ENCODE data around the gene TRAF2. TPM values are rescaled to one million over a fixed set of nuclear protein-coding genes. Genes with fewer than 3 reads are reported as not detected.

Gene TRAF2
- total RNA-seq, 4 donors from 2014 or later, result 9.7 to 18.3 (median 15.4) TPM

DNA sequence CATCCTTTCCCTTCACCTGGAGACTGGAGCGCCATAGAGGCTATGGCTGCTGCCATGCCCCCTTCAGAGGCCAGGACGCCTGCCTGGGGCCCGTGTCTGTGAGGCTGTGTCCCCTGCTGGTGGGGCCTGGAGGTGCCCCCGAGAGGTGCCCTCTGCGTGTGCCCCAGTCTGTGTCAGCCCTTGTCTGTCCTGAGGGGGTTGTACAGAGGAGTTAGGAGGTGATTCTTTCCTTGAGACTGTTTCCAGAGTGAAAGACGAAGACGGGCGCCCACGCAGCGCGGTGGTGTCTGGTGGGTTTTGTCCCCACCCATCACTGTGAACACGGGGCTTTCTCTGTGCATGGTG is 24.6 kb downstream of the TRAF2 start:
- Histone ChIP-seq H3K27me3 (no peaks in the 10 kb centered on the region), H3K4me3 (replicated peaks in 1 of 3) (no peak overlapping the region), H3K9me3 (no peaks in the 10 kb centered on the region), H3K36me3 (peaks cover 0 to 18% of the 10 kb centered on the region in 2 donors), H3K27ac (no peak overlapping the region), H3K4me1 (no peaks in the 10 kb centered on the region)
- 96% methylated on average over 9 to 12 of the region's 12 CpGs for WGBS, 2 donors
- TF ChIP-seq POLR2A (IDR thresholded peaks at IDR 0.05), result no peak
- TF ChIP-seq, protein P1, sequence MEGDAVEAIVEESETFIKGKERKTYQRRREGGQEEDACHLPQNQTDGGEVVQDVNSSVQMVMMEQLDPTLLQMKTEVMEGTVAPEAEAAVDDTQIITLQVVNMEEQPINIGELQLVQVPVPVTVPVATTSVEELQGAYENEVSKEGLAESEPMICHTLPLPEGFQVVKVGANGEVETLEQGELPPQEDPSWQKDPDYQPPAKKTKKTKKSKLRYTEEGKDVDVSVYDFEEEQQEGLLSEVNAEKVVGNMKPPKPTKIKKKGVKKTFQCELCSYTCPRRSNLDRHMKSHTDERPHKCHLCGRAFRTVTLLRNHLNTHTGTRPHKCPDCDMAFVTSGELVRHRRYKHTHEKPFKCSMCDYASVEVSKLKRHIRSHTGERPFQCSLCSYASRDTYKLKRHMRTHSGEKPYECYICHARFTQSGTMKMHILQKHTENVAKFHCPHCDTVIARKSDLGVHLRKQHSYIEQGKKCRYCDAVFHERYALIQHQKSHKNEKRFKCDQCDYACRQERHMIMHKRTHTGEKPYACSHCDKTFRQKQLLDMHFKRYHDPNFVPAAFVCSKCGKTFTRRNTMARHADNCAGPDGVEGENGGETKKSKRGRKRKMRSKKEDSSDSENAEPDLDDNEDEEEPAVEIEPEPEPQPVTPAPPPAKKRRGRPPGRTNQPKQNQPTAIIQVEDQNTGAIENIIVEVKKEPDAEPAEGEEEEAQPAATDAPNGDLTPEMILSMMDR (IDR thresholded peaks at IDR 0.05), result no peak
- DNase-seq, result no peak
- intact Hi-C loops (cut with DNase I), result no loop called here

DNA sequence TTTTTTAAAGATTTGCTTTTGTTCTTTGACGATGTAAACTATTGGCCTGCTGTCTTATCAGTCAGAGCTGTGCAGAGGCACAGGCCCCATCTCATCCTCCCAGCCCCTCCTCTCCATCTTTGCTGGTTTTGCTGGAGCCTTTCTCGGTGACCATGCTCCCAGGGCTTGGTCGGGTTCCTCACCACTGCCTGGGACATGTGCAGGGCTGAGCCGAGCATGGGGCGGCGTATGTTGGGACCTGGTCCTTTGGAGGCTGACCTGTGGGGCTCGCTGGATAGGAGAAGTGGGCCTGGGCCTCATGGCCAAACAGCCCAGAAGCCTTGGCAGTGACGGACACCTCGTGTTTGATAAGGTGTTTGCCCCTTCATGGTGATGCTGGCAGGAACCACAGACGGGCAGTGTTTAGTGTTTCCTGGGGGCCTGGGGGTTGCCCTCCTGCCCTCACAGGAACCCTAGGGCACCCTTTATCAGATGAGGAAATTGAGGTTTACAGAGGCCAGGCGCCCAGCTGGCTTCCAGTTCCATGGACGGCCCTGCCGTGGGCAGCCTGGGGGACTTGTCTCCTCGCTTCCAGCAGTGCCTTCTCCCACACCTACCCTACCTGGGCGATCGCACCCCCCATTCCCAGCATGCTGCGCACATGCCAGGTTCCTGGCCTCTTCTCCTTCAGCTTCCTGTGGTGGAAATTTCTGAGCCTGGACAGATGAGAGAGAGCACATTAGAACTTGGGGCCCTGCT is 27.6 kb downstream of the TRAF2 start:
- no peak for TF ChIP-seq POLR2A (IDR thresholded peaks at IDR 0.05)
- TF ChIP-seq, protein P1 (IDR thresholded peaks at IDR 0.05), result no peak
- no peak for DNase-seq
- Histone ChIP-seq H3K27ac (no peak overlapping the region), H3K36me3 (peaks cover 14 to 23% of the 10 kb centered on the region in 2 donors), H3K4me3 (replicated peaks in 1 of 3) (no peak overlapping the region), H3K4me1 (no peaks in the 10 kb centered on the region), H3K27me3 (no peaks in the 10 kb centered on the region), H3K9me3 (no peaks in the 10 kb centered on the region)
- WGBS, 2 donors, result 96% methylated on average over 17 of the region's 17 CpGs
- intact Hi-C loops (cut with DNase I), result no loop called here

DNA sequence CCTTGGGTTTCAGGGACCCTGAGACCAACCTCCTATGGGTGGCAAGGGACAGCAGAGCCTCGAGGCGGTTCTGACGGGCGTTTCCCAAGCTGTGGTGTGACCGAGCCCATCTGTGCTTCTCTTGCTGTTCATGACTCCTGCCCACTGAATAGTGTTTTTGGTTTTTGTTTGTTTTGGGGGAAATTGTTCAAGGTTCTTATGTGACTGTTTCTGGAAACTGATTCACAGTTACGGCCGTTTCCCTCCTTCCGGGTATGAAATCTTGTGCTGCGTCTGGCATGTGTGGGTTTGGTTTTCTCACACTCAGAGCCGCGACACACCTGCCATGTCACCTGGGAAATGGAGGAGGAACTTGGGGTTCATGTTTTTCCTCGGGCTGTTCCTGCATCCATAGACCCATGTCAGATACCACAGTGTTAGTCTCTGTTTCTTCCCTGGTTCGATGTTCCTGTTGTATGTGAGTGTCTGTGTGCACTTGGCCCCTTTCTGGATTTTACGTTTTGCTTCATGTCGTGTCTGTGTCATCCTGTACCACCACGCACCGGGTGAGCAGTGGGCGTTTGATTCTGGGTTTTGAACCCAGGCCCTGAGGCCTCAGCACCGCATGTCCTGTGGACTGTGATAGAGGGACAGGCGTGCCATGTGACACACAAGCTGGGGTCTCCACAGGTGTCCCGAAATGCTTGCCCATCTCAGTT is 29.5 kb downstream of the TRAF2 start:
- WGBS, 2 donors, result 89 to 93% methylated on average over 20 to 21 of the region's 21 CpGs

DNA sequence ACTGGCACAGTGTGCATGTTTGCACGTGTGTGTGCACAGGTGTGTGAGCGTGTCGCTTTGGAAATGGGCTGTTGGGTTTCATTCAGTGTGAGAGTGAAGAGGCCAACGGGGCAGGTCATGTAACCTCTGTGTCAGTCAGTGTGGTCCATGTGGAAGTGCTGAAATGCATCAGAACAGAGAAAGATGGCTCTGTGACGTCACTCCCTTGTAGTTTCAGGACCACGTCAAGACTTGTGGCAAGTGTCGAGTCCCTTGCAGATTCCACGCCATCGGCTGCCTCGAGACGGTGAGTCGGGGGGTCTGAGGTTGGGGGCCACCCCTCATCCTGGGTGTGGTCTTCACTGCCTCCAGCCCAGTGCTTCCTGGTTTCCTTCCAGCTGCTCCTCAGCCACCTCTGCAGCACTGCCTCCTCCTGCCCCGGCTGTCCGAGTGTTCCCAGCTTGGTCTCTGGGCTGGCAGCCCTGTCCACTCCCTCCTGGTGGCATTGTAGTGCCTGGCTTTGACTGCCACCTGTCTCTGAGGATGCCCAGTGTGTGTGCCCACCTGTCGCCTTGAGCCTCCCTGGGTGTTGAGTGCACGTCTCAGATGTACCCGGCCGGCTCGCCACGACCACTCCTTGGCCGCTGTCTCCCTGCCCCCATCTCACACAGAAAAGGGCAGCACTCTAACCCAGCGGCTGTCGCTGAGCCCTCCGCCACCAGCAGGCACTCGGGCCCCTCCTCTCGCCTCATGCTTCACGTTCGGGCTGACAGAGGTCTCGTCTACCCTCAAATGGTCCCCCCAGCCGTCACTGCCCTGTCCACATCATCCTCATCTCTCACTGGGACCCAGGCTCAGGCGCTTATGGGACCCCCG is 30.2 kb downstream of the TRAF2 start:
- H3K27me3 ChIP-seq, result no peaks in the 10 kb centered on the region
- no peak for TF ChIP-seq POLR2A (IDR thresholded peaks at IDR 0.05)
- TF ChIP-seq, protein P1 (IDR thresholded peaks at IDR 0.05), result no peak
- no peaks in the 10 kb centered on the region for H3K4me1 ChIP-seq
- intact Hi-C loops (cut with DNase I), result no loop called here
- DNase-seq, result no peak
- 92 to 94% methylated on average over 30 to 32 of the region's 32 CpGs for WGBS, 2 donors
- no peak overlapping the region for H3K27ac ChIP-seq
- peaks cover 33 to 35% of the 10 kb centered on the region in 2 donors for H3K36me3 ChIP-seq
- H3K9me3 ChIP-seq, result no peaks in the 10 kb centered on the region
- no peak overlapping the region for H3K4me3 ChIP-seq (replicated peaks in 1 of 3)

More for the DNA sequence above, 29.5 kb downstream of the TRAF2 start:
- no peak overlapping the region for H3K4me3 ChIP-seq (replicated peaks in 1 of 3)
- H3K36me3 ChIP-seq, result peaks cover 25 to 31% of the 10 kb centered on the region in 2 donors
- DNase-seq, result no peak
- H3K27me3 ChIP-seq, result no peaks in the 10 kb centered on the region
- no peaks in the 10 kb centered on the region for H3K9me3 ChIP-seq
- no peaks in the 10 kb centered on the region for H3K4me1 ChIP-seq
- H3K27ac ChIP-seq, result no peak overlapping the region
- TF ChIP-seq, protein P1 (IDR thresholded peaks at IDR 0.05), result no peak
- no peak for TF ChIP-seq POLR2A (IDR thresholded peaks at IDR 0.05)
- intact Hi-C loops (cut with DNase I), result no loop called here
